Measurements from ENCODE around the gene NPAS2.

The NPAS2 gene

DNA sequence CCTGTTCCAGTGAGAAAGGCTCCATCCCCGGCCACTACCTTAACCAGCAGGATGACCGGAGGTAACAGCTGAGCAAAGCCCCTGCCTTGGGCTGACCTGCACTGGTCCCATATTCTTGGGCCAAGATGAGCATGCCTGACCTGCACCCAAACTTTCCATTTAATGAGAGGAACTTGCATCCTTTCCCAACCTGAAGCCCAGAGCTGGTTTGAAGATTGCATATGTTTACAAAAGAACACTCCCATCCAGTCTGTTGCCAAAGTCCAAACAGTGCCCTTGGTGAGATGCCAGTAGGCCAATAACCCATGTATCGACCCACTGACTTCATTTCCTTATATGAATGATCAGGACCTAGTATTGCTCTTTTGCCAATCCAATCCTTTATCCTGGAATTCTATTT, 5.5 kb upstream of the NPAS2 start:
- Histone ChIP-seq H3K4me2 (ENCODE audit: low read depth, low read length) (no peak overlapping the region), H3K27ac (ENCODE audit: low read length) (no peak overlapping the region), H3K9me3 (replicated peaks; ENCODE audit: insufficient read depth, low read length) (no peaks in the 10 kb centered on the region), H3K27me3 (replicated peaks; ENCODE audit: insufficient read depth, low read length) (no peaks in the 10 kb centered on the region), H3K4me1 (ENCODE audit: low read length) (0 out of 2 replicates have a peak, but pooled peaks cover 11% of the 10 kb centered on the region), H3K79me2 (ENCODE audit: low read length) (no peaks in the 10 kb centered on the region), H3K9me2 (replicated peaks; ENCODE audit: insufficient read depth, low read length) (no peaks in the 10 kb centered on the region), H2AFZ (ENCODE audit: low read length) (no peak overlapping the region), H3F3A (ENCODE audit: insufficient read depth, low read length) (no peaks in the 10 kb centered on the region), H3K9ac (ENCODE audit: low read length) (no peak overlapping the region), H3K4me3 (ENCODE audit: low read length) (no peak overlapping the region), H4K20me1 (ENCODE audit: insufficient read depth, low read length) (no peaks in the 10 kb centered on the region), H3K36me3 (replicated peaks; ENCODE audit: insufficient read depth, low read length) (no peaks in the 10 kb centered on the region)
- DNase-seq, result no peak
- TF ChIP-seq EZH2 (optimal IDR thresholded peaks at IDR 0.05; ENCODE audit: low read depth, low read length), result no peak
- TF ChIP-seq, protein P1, sequence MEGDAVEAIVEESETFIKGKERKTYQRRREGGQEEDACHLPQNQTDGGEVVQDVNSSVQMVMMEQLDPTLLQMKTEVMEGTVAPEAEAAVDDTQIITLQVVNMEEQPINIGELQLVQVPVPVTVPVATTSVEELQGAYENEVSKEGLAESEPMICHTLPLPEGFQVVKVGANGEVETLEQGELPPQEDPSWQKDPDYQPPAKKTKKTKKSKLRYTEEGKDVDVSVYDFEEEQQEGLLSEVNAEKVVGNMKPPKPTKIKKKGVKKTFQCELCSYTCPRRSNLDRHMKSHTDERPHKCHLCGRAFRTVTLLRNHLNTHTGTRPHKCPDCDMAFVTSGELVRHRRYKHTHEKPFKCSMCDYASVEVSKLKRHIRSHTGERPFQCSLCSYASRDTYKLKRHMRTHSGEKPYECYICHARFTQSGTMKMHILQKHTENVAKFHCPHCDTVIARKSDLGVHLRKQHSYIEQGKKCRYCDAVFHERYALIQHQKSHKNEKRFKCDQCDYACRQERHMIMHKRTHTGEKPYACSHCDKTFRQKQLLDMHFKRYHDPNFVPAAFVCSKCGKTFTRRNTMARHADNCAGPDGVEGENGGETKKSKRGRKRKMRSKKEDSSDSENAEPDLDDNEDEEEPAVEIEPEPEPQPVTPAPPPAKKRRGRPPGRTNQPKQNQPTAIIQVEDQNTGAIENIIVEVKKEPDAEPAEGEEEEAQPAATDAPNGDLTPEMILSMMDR (IDR thresholded peaks at IDR 0.05; ENCODE audit: low read length), result no peak
- TF ChIP-seq EZH2phosphoT487 (IDR thresholded peaks at IDR 0.05; ENCODE audit: low read length), result no peak

DNA sequence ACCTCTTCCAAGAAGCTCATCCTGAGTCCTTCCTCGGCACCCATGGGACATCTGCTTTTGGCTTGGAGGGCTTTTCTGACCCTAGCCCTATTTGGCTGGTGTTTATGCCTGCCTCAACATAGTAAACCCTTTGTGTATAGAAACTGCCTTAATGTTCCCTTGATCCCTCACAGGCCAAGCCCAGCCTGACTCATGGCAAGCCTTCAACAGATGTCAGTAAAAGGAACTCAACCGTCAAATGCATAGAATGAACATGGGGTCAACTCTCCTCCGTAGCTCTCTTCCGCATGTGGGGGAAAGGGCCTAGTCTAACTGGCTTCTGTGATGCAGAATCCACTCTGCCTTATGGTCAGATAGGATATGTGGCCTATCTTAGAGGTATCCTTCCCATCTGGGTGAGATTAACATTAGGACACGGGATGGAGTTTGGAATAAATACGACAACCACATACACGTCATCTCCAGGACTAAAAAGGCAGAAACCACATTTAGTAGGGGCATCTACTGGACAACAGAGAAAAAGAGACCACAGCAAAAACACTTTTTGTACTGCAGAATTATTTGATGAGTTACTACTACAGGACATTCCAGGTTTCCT, 2.5 kb upstream of the NPAS2 start:
- Histone ChIP-seq H3K27me3 (replicated peaks; ENCODE audit: insufficient read depth, low read length) (no peaks in the 10 kb centered on the region), H3K27ac (ENCODE audit: low read length) (no peak overlapping the region)

DNA sequence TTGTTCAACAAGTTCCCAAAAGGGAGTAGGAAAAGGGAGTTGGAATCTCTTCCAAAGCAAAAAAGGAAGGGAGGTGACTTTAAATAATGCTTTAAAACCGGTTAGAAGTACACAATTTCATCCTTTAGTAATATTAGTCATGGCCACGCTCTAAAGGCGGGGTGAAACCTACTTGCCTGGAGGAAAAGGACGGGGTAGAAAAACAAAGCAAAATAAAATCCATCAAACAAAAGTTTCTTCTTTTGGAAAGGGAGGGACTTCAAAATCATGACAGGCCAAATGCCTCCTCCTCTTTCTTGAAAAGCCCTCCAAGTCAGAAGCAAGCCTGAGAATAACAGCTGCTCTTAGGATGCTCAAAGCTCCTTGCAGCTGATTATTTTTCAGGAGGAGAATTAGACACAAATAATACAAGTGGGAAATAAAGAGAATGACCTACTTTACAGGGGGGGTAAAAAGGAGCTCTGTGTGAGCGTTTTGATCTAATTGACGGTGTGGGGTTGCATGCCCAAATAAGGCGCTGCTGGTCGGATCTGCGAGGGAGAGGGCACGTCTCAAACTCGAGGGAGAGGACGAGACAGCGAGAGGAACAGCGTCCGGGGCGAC, 1.8 kb upstream of the NPAS2 start:
- no peaks in the 10 kb centered on the region for H3K9me2 ChIP-seq (replicated peaks; ENCODE audit: insufficient read depth, low read length)
- no peaks in the 10 kb centered on the region for H3K27me3 ChIP-seq (replicated peaks; ENCODE audit: insufficient read depth, low read length)
- no peaks in the 10 kb centered on the region for H3K79me2 ChIP-seq (ENCODE audit: low read length)
- no peaks in the 10 kb centered on the region for H3K9me3 ChIP-seq (replicated peaks; ENCODE audit: insufficient read depth, low read length)
- no peak overlapping the region for H2AFZ ChIP-seq (ENCODE audit: low read length)
- no peak overlapping the region for H3K4me2 ChIP-seq (ENCODE audit: low read depth, low read length)
- no peak for TF ChIP-seq EZH2phosphoT487 (IDR thresholded peaks at IDR 0.05; ENCODE audit: low read length)
- TF ChIP-seq EZH2 (optimal IDR thresholded peaks at IDR 0.05; ENCODE audit: low read depth, low read length), result no peak
- TF ChIP-seq, protein P1 (IDR thresholded peaks at IDR 0.05; ENCODE audit: low read length), result no peak
- 0 out of 2 replicates have a peak, but pooled peaks cover 10% of the 10 kb centered on the region for H3K4me1 ChIP-seq (ENCODE audit: low read length)
- no peaks in the 10 kb centered on the region for H3K36me3 ChIP-seq (replicated peaks; ENCODE audit: insufficient read depth, low read length)
- H3K9ac ChIP-seq (ENCODE audit: low read length), result no peak overlapping the region
- DNase-seq, result no peak
- no peaks in the 10 kb centered on the region for H3F3A ChIP-seq (ENCODE audit: insufficient read depth, low read length)
- no peak overlapping the region for H3K4me3 ChIP-seq (ENCODE audit: low read length)
- H3K27ac ChIP-seq (ENCODE audit: low read length), result no peak overlapping the region
- no peaks in the 10 kb centered on the region for H4K20me1 ChIP-seq (ENCODE audit: insufficient read depth, low read length)

More for the DNA sequence above, 2.5 kb upstream of the NPAS2 start:
- no peak for TF ChIP-seq EZH2phosphoT487 (IDR thresholded peaks at IDR 0.05; ENCODE audit: low read length)
- TF ChIP-seq, protein P1 (IDR thresholded peaks at IDR 0.05; ENCODE audit: low read length), result no peak
- TF ChIP-seq EZH2 (optimal IDR thresholded peaks at IDR 0.05; ENCODE audit: low read depth, low read length), result no peak
- Histone ChIP-seq H3K9me3 (replicated peaks; ENCODE audit: insufficient read depth, low read length) (no peaks in the 10 kb centered on the region), H3K4me2 (ENCODE audit: low read depth, low read length) (no peak overlapping the region), H3K79me2 (ENCODE audit: low read length) (no peaks in the 10 kb centered on the region), H3F3A (ENCODE audit: insufficient read depth, low read length) (no peaks in the 10 kb centered on the region), H3K36me3 (replicated peaks; ENCODE audit: insufficient read depth, low read length) (no peaks in the 10 kb centered on the region), H3K9me2 (replicated peaks; ENCODE audit: insufficient read depth, low read length) (no peaks in the 10 kb centered on the region), H3K9ac (ENCODE audit: low read length) (no peak overlapping the region), H3K4me1 (ENCODE audit: low read length) (0 out of 2 replicates have a peak, but pooled peaks cover 11% of the 10 kb centered on the region), H2AFZ (ENCODE audit: low read length) (no peak overlapping the region), H4K20me1 (ENCODE audit: insufficient read depth, low read length) (no peaks in the 10 kb centered on the region), H3K4me3 (ENCODE audit: low read length) (no peak overlapping the region)
- DNase-seq, result no peak

All from MM.1S (cell line).